ENCODE results near the gene EMC8.
"Not testable (repeated sequence)": the region's sequence is repeated elsewhere in the genome, so short reads cannot be mapped to it uniquely, and the experiment has no call there.

Gene EMC8

GRCh38 chr16:85799497-85800320, at the start of gene EMC8, which contains the start of gene COX4I1:
EMC8 (minus strand) TSS chr16:85799544; CDS start chr16:85799295, 249 bp downstream.
COX4I1 (plus strand) TSS chr16:85799695; CDS start chr16:85801206, 1,511 bp downstream.
- peak; percentile 84 to 92 (median 86) for DNase-seq (ENCODE audit: low read depth in 2 of 3, low spot score in 2 of 3)

- no peak for DNase-seq (ENCODE audit: low read depth in 2 of 3, low spot score in 2 of 3)
These were observed 49.6 kb upstream of the EMC8 start for GRCh38 chr16:85848986-85849385.

GRCh38 chr16:85847681-85848601, 48.6 kb upstream of the EMC8 start:
- DNase-seq (ENCODE audit: low read depth in 2 of 3, low spot score in 2 of 3), result no peak

- DNase-seq (ENCODE audit: low read depth in 2 of 3, low spot score in 2 of 3), result no peak
These were observed 47.7 kb upstream of the EMC8 start for GRCh38 chr16:85847036-85847435.

GRCh38 chr16:85846461-85846860, 47.1 kb upstream of the EMC8 start:
- no peak for DNase-seq (ENCODE audit: low read depth in 2 of 3, low spot score in 2 of 3)

- DNase-seq (ENCODE audit: low read depth in 2 of 3, low spot score in 2 of 3), result no peak
These were observed 45.9 kb upstream of the EMC8 start for GRCh38 chr16:85845266-85845665.

- DNase-seq (ENCODE audit: low read depth in 2 of 3, low spot score in 2 of 3), result no peak
These were observed 45.4 kb upstream of the EMC8 start for GRCh38 chr16:85844786-85845185.

GRCh38 chr16:85844169-85844481, 44.8 kb upstream of the EMC8 start:
- no peak for DNase-seq (ENCODE audit: low read depth in 2 of 3, low spot score in 2 of 3)

- DNase-seq (ENCODE audit: low read depth in 2 of 3, low spot score in 2 of 3), result no peak
These were observed 44.3 kb upstream of the EMC8 start for GRCh38 chr16:85843471-85844168.

- DNase-seq (ENCODE audit: low read depth in 2 of 3, low spot score in 2 of 3), result no peak
These were observed 43.5 kb upstream of the EMC8 start for GRCh38 chr16:85842848-85843247.

- DNase-seq (ENCODE audit: low read depth in 2 of 3, low spot score in 2 of 3), result no peak
These were observed 43.1 kb upstream of the EMC8 start for GRCh38 chr16:85842435-85842834.

- no peak for DNase-seq (ENCODE audit: low read depth in 2 of 3, low spot score in 2 of 3)
These were observed 41.5 kb upstream of the EMC8 start for GRCh38 chr16:85840801-85841200.

- no peak for DNase-seq (ENCODE audit: low read depth in 2 of 3, low spot score in 2 of 3)
These were observed 41.1 kb upstream of the EMC8 start for GRCh38 chr16:85840395-85840794.

- DNase-seq (ENCODE audit: low read depth in 2 of 3, low spot score in 2 of 3), result no peak
These were observed 40.4 kb upstream of the EMC8 start for GRCh38 chr16:85839681-85840240.

- no peak for DNase-seq (ENCODE audit: low read depth in 2 of 3, low spot score in 2 of 3)
These were observed 39.7 kb upstream of the EMC8 start for GRCh38 chr16:85838876-85839585.

GRCh38 chr16:85838381-85838780, 39.0 kb upstream of the EMC8 start:
- DNase-seq (ENCODE audit: low read depth in 2 of 3, low spot score in 2 of 3), result no peak

- not testable (repeated sequence) for DNase-seq (ENCODE audit: low read depth in 2 of 3, low spot score in 2 of 3)
These were observed 38.3 kb upstream of the EMC8 start for GRCh38 chr16:85837654-85838053.

- DNase-seq (ENCODE audit: low read depth in 2 of 3, low spot score in 2 of 3), result no peak
These were observed 37.6 kb upstream of the EMC8 start for GRCh38 chr16:85836706-85837582.

- DNase-seq (ENCODE audit: low read depth in 2 of 3, low spot score in 2 of 3), result no peak
These were observed 36.8 kb upstream of the EMC8 start for GRCh38 chr16:85835956-85836705.
